Activated naive CD4-positive, alpha-beta T cell treated with Interleukin-2 at 50 U/mL for 16 hours (primary cell): Measurements from ENCODE around the gene ZSWIM3.
"Not testable (repeated sequence)": the region's sequence is repeated elsewhere in the genome, so short reads cannot be mapped to it uniquely, and the experiment has no call there.

Experiments
- DNase-seq: peaks from one replicate; pipeline ENCODE4 v3.0.0-alpha.2; 2020

Gene ZSWIM3

DNA sequence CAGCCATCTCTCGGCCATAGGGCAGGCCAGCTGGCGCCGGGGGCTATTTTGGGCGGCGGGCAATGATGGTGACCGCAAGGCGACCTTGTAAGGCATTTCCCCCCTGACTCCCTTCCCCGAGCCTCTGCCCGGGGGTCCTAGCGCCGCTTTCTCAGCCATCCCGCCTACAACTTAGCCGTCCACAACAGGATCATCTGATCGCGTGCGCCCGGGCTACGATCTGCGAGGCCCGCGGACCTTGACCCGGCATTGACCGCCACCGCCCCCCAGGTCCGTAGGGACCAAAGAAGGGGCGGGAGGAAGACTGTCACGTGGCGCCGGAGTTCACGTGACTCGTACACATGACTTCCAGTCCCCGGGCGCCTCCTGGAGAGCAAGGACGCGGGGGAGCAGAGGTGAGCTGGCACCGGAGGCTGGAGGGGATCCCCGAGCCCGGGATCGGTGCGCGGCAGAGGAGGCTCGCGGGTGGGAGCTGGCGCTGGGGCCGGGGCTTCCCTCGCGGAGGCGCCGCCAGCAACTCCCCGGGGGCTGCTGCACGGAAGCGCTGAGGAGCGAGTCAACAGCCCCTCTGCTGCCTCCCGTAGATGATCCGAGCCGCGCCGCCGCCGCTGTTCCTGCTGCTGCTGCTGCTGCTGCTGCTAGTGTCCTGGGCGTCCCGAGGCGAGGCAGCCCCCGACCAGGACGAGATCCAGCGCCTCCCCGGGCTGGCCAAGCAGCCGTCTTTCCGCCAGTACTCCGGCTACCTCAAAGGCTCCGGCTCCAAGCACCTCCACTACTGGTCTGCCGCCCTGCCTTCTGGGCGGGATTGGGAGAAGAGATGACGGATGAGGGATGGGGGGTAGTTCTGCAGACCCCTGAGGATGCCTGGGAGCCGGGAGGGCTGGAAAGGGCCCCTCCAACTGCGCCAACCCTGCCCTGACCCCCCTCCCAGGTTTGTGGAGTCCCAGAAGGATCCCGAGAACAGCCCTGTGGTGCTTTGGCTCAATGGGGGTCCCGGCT lies 33.9 kb downstream of the ZSWIM3 start, which contains the start of the genes CTSA and NEURL2:
TSS of gene CTSA (plus strand) at position 351 of the 999 bp plus-strand sequence. CDS start at position 585, 234 bp downstream.
TSS of gene NEURL2 (minus strand) at position 224 of the 999 bp plus-strand sequence. CDS start at position 7, 217 bp downstream.
- peak; percentile 87 for DNase-seq

DNA sequence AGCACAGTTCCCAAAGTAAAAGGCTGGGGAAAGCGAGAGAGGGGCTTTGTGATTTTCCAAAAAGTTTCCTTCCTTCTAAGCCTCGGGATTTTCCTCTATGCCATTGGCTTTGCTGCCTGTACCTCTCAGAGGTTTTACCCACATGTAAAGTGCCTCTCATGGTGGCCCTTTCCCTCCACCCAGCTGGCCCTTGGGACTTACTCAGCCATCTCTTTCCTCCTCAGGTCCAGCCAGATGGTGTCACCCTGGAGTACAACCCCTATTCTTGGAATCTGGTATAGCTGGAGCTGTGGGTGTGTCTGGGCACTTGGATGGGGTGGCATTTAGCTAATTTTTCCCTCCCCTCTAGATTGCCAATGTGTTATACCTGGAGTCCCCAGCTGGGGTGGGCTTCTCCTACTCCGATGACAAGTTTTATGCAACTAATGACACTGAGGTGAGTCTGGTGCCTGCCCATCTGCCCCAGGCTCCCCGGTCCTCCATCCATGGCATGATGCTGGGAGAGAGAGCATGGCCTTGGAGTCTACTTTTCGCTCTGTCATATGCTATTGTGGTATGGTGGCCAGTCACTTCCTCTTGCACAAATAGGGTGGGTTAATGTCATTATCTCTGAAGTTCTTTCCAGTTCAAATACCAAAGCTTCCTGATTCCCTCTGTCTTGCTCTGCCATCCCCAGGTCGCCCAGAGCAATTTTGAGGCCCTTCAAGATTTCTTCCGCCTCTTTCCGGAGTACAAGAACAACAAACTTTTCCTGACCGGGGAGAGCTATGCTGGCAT lies 34.8 kb downstream of the ZSWIM3 start:
- no peak for DNase-seq

DNA sequence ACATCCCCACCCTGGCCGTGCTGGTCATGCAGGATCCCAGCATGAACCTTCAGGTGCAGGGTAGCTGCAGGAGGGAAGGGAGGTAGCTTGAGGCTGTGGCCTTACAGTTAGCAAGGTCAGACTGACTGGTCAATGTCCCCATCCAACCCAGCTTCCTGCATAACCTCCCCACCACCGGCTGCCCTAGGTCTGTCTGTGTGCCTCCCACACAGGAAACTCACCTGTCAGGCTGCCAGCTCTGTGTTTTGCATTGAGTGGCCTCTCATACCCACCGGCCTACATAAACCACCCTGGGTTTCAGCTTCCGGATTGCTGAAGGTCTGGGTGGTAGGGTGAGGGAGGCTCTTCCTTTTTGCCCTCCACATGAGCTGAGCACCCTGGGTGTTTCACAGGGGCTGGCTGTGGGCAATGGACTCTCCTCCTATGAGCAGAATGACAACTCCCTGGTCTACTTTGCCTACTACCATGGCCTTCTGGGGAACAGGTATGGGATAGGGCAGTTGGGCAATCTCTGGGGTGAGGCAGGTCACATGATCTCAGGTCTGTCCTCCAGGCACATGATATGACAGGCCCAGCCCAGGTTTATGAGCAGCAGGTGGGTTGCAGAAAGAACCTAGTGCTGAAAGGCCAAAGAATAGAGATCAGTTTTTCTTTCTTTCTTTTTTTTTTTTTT lies 35.5 kb downstream of the ZSWIM3 start:
- DNase-seq: peak; percentile 45

DNA sequence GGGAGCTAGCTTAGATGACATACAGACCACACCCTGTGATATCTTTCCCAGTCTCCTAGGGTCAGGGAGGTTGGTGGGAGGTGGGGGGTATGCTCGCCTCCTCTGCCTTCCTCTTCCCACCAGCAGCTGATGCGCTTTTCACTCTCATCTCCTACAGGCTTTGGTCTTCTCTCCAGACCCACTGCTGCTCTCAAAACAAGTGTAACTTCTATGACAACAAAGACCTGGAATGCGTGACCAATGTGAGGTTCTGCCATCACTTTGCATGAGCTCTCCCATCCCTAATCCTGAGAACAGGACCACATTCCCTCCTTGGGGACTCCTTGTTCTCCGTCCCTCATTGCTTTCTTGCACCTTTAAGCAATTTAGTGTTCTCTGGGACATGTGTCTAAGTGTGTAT lies 36.4 kb downstream of the ZSWIM3 start:
- DNase-seq: no peak

DNA sequence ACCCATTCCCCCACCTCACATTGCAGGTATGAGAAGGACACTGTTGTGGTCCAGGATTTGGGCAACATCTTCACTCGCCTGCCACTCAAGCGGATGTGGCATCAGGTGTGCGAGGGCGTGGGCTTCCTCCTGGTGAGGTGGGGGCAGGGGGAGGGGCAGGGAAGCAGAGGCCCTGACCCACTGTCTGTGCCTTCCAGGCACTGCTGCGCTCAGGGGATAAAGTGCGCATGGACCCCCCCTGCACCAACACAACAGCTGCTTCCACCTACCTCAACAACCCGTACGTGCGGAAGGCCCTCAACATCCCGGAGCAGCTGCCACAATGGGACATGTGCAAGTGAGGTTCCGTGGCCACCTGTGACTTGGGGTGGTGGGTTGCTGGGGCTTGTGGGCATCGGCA lies 37.4 kb downstream of the ZSWIM3 start:
- no peak for DNase-seq

DNA sequence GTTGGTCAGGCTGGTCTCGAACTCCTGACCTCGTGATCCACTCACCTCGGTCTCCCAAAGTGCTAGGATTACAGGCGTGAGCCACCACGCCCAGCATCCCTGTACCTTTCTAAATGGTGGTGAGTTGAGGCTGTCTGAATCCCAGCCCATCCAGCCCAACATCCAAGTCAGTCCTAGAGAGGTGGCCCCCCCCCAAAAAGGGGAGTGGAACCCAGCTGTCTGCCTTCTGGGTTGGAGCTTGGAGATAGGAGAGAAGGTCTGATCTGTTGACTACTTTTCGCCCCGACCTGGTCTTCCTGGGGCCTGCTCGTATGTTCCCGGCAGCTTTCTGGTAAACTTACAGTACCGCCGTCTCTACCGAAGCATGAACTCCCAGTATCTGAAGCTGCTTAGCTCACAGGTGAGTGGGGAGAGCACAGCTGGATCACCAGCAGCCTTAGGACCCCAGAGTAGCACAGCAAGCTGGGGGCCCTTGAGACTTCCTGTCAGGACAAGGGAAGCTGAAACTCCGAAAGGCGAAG lies 39.3 kb downstream of the ZSWIM3 start:
- no peak for DNase-seq

DNA sequence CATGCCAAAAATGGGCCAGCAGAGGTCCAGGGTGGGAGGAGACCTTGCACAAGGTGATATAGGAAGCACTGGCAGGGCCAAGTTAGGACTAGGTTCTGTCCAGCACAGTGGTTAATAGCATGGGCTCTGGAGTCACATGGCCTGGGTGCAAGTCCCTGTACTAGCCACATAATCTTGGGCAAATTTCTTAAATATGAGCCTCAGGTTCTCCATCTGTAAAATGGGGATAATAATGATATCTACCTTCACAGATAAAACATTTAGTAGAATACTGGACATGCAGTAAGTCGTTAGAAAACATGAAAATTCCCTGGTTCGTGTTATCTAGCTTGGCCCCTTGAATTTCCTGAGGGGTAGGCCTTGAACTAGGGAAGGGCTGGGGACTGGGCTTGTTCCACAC lies 39.9 kb downstream of the ZSWIM3 start:
- no peak for DNase-seq

DNA sequence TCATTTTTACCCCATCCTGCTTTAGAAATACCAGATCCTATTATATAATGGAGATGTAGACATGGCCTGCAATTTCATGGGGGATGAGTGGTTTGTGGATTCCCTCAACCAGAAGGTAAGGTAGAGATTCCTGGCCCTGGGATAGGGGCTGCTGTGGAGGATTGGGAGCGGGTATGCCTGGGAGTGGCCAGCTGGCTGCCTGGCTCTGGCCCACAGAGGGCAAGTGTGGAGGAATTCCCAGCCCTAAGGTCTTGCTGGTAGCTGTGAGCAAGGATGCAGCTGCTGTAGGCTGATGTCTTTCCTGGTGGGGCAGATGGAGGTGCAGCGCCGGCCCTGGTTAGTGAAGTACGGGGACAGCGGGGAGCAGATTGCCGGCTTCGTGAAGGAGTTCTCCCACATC lies 40.3 kb downstream of the ZSWIM3 start:
- DNase-seq: no peak

DNA sequence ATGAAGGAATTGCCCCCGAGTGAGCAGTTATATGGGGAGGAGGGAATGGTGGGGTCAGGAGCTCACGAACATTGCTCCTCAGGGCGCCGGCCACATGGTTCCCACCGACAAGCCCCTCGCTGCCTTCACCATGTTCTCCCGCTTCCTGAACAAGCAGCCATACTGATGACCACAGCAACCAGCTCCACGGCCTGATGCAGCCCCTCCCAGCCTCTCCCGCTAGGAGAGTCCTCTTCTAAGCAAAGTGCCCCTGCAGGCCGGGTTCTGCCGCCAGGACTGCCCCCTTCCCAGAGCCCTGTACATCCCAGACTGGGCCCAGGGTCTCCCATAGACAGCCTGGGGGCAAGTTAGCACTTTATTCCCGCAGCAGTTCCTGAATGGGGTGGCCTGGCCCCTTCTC lies 40.9 kb downstream of the ZSWIM3 start:
- no peak for DNase-seq

DNA sequence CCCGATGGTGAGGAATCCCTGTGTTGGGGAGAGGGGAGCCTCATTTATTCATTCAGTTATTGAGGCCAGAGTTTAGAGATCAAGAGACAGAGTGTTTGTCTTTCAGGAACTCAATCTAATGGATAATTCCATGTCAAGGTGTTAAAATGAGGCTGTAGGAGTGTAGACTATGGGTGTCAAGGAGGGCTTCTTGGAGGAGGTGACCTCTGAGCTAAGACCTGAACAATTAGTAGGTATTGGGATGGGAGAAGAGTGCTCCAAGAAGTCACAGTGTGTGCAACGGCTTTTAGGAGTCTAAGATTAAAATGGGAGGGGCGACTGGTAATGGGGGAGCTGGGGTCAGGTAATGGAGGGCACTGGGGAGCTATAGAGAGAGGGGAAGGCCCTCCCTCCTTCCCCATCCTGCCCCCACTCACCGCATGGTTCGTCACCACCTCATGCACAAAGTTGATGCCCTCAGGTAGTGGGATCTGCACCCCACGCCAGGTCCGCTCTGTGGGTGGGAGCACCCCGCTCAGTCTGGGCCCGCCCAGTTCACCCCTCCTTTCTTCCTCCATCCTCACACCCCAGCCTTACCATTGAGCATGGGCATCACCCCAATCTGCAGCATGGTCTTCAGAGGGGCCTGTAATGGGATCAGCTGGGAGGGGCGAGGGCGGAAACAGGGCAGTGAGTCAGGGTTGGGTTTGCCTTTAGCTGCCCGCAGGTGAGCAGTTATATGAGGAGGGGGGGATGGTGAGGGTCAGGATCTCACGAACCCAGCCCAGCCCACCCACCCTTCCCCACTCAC lies 41.8 kb downstream of the ZSWIM3 start:
- DNase-seq: no peak

DNA sequence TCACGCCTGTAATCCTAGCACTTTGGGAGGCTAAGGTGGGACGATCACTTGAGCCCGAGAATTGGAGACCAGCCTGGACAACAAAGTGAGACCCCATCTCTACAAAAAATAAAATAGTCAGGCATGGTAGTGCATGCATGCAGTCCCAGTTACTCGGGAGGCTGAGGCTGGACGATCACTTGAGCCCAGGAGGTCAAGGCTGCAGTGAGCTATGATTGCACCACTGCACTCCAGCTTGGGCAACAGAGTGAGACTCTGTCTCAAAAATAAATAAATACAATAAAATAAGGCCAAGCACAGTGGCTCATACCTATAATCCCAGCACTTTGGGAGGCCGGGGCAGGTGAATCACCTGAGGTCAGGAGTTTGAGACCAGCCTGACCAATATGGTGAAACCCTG lies 43.9 kb downstream of the ZSWIM3 start:
- not testable (repeated sequence) for DNase-seq

DNA sequence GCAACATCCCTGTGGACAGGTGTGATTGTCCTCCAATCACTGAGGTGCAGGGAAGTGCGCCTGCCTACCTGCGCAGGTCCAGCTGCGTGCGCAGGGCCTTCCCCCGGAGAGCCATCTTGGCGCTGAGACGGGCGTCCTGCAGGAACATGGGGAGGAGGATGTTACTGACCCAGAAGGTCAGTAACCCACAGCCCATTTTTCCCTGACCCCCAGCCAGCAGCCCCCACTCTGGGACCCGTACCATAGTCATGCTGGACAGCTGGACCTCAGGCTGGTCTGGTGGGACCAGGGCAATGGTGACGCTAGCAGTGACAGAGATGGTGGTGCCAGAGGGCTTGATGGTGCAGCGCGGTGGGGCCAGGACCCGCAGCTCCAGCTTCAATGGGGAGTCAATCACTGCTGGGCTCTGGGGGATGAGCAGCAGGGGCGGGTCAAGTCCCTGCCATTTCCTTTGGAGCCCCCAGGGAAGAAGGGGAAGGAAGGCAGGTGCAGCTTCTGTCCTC lies 44.8 kb downstream of the ZSWIM3 start:
- DNase-seq: no peak

DNA sequence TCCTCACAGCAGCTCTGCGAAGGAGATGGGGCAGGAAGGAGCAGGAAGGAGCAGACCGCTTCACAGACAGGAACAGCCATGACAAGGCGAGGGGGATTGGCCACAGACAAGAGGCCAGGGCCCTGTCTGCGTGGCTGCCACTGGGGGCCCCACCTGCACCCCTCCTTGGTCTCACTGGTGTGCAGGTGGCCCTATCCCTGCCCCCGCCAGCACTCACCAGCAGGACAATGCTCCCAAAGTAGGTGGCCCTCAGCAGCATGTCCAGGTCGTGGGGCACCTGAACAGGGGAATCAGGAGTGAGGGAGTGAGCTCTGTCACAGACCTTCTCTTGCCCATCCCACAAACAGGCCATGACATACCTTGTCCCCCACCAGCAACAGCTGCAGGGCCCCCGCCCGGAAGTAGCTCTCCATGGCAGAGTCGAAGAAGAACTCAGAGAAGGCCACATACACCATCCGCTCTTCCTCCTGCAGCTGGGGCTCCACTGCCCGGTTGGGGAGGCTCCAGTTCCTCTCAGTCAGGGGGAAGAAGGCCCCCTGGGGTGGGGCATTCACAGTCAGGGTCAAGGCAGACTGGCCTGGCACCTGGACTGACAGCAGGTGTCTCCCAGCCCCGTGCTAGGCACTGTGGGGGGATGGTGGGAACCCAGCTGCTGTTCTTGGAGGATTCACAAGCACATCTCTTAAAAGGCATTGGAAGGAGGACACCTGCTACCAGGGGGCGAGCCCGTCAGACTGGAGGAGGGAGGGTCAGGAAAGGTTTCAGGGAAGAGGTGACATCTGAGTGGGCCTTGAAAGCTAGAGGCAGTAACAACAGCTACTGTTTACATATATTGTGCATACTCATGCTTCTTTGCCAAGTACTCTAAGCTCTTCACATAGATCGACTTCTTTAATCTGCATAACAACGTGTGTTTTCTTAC lies 47.4 kb downstream of the ZSWIM3 start:
- DNase-seq: no peak

DNA sequence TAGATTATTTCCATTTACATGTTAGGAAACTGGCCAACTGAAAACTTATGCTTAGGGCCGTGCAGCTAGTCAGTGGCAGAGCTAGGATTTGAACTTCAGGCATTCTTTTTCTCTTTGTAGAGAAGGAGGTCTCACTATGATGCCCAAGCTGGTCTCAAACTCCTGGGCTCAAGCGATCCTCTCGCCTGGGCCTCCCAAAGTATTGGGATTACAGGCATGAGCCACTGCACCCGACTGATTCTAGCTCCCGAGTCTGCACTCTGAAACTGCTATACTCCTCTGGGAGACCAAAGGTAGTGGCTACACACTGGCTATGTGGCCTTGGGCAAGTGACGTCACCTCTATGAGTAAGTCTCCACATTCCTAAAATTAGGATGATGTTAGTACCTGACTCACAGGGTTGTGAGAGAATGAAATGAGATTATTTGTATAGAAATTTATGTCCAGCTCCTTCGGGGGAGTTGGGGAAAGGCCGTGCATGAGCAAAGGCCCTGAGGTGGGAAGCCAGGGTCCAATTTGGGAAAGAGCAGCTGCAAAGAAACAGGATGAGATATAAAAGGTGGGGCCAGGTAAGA lies 48.2 kb downstream of the ZSWIM3 start:
- DNase-seq: no peak

DNA sequence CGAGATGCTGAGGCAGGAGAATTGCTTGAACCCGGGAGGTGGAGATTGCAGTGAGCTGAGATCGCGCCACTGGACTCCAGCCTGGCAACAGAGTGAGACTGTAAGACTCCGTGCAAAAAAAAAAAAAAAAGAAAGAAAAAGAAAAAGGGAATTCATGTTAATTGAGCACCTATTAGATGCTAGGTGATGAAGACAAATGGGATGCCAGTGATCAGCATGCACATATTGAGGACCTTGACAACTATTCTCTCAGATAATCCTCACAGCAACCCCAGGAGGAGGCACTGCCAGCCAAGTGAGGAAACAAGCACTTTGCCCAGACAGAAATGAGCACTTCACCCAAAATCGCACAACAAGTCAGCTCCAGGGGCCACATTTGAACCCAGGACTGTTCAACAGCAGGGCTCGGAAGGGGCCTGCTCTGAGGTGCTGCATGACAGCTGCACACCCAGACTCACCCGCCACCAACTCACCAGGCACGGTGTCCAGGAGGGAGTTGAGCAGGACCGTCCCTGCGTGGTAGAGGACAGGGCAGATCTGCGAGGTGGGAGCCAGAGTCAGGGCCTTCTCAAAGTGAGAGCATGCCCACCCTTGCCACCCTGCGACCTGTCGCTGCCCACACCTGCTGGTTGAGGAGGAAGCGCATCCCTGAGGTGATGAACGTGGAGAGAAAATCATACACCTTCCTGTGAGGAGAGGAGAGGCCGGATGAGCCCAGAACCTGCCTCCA lies 50.0 kb downstream of the ZSWIM3 start:
- DNase-seq: no peak

DNA sequence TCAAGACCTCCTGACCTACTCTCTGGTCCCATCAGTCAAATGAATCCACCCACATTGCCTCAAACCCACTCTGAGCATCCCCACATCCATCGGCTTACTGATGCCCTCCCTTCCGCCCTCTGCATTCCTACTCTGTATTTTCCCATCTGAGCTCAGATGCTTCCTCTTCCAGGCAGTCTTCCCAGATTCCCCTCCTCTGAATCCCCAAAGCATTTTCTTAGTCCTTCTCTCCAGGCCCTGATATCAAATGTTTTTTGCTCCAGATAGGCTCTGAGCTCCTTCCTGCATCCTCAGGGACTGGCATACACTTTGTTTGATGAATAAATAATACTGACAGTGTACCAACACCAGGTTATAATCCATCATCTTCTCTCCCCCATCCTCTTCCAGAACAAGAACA lies 50.7 kb downstream of the ZSWIM3 start:
- DNase-seq: no peak

DNA sequence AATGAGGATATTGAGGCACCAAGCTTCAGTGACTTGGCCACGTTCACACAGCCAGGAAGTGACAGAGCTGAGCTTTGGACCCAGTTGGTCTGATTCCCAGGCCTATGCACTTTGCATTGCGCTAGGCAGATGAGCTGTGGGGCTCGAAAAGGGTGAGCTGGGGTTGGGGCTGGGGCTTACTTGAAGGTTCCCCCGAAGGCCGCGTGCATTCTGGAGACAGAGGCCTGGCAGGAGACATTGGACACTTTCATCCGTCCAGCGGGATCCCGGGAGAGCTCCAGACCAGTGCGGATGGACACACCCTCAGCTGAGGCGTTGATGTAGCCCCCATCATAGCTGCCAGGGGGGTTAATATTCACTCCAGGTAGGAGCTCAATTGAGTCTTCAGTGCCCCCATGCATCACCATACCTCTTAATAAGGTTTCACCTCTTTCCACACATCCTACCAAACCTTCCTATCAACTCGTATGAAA lies 52.0 kb downstream of the ZSWIM3 start:
- DNase-seq: no peak

DNA sequence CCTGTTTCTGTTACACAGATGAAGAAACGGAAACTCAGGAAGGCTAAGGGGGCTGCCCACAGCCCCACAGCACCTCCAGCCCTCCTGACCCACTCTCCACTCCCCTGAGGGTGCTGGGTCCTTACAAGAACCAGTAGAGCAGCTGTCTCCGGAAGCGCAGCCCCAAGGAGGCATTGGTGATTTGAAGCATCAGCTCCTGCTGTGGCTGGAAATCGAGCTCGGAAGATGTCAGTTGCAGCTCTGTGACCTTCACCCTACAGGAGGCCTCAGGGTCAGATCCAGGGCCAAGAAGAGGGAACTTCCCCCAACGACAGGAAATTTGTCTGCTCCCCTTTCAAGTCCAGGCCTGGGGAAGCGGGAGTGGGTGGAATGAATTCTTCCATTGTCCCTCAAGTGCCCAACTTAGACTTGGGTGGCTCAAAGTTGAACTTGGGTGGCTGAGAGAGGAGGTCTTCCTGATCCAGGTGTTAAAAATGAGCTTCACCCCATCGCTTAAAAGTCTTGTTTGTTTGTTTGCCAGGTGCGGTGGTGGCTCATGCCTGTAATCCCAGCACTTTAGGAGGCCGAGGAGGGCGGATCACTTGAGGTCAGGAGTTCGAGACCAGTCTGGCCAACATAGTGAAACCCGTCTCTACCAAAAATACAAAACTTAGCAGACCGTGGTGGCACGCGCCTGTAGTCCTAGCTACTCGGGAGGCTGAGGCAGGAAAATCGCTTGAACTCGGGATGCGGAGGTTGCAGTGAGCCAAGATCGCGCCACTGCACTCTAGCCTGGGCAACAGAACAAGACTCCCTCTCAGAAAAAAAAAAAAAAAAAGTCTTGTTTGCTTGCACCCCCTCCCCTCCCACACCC lies 52.6 kb downstream of the ZSWIM3 start:
- DNase-seq: no peak
